IPS-11a (cell line): ENCODE data around the gene SLC25A38.
A peak's percentile ranks its signal among the peaks of the same experiment; 100 is the strongest.
"Not testable (repeated sequence)": the region's sequence is repeated elsewhere in the genome, so short reads cannot be mapped to it uniquely, and the experiment has no call there.

Experiments
- H3K4me3 ChIP-seq: one replicate; pipeline ENCODE4 v1.5.1; 2013; ENCODE audit warnings: low read depth, low read length, control low read depth

SLC25A38 gene

GRCh38 chr3:39383045-39383880, at the start of gene SLC25A38:
SLC25A38 (plus strand) TSS chr3:39383370; CDS start chr3:39383725, 355 bp downstream.
- H3K4me3 ChIP-seq, result peak within 1 kb of the TSS; percentile 83

- no peak overlapping the region for H3K4me3 ChIP-seq
Observed at GRCh38 chr3:39333607-39334006, 49.6 kb upstream of the SLC25A38 start.

- H3K4me3 ChIP-seq, result no peak overlapping the region
Observed at GRCh38 chr3:39334205-39334604, 49.0 kb upstream of the SLC25A38 start.

GRCh38 chr3:39338201-39338600, 45.0 kb upstream of the SLC25A38 start:
- H3K4me3 ChIP-seq, result no peak overlapping the region

GRCh38 chr3:39339086-39339485, 44.1 kb upstream of the SLC25A38 start:
- H3K4me3 ChIP-seq, result no peak overlapping the region

- no peak overlapping the region for H3K4me3 ChIP-seq
Observed at GRCh38 chr3:39343076-39343717, 40.0 kb upstream of the SLC25A38 start.

- no peak overlapping the region for H3K4me3 ChIP-seq
Observed at GRCh38 chr3:39343760-39344159, 39.4 kb upstream of the SLC25A38 start.

GRCh38 chr3:39344746-39345344, 38.3 kb upstream of the SLC25A38 start:
- H3K4me3 ChIP-seq, result no peak overlapping the region

- no peak overlapping the region for H3K4me3 ChIP-seq
Observed at GRCh38 chr3:39346785-39347585, 36.2 kb upstream of the SLC25A38 start.

GRCh38 chr3:39347586-39347876, 35.6 kb upstream of the SLC25A38 start:
- no peak overlapping the region for H3K4me3 ChIP-seq

- no peak overlapping the region for H3K4me3 ChIP-seq
Observed at GRCh38 chr3:39349080-39349479, 34.1 kb upstream of the SLC25A38 start.

- H3K4me3 ChIP-seq, result no peak overlapping the region
Observed at GRCh38 chr3:39350714-39351113, 32.5 kb upstream of the SLC25A38 start.

GRCh38 chr3:39351134-39351533, 32.0 kb upstream of the SLC25A38 start:
- not testable (repeated sequence) for H3K4me3 ChIP-seq

GRCh38 chr3:39353168-39353927, 29.8 kb upstream of the SLC25A38 start:
- not testable (repeated sequence) for H3K4me3 ChIP-seq

- H3K4me3 ChIP-seq, result no peak overlapping the region
Observed at GRCh38 chr3:39358333-39358732, 24.8 kb upstream of the SLC25A38 start.

GRCh38 chr3:39361252-39361927, 21.8 kb upstream of the SLC25A38 start:
- no peak overlapping the region for H3K4me3 ChIP-seq

GRCh38 chr3:39362192-39362591, 21.0 kb upstream of the SLC25A38 start:
- no peak overlapping the region for H3K4me3 ChIP-seq

GRCh38 chr3:39362812-39363211, 20.4 kb upstream of the SLC25A38 start:
- H3K4me3 ChIP-seq, result no peak overlapping the region

- not testable (repeated sequence) for H3K4me3 ChIP-seq
Observed at GRCh38 chr3:39370450-39370849, 12.7 kb upstream of the SLC25A38 start.

- H3K4me3 ChIP-seq, result no peak overlapping the region
Observed at GRCh38 chr3:39372833-39373232, 10.3 kb upstream of the SLC25A38 start.
